Measurements from ENCODE around the gene PCGF2.
"Not testable (repeated sequence)": the region's sequence is repeated elsewhere in the genome, so short reads cannot be mapped to it uniquely, and the experiment has no call there.

PCGF2 gene

GRCh38 chr17:38733982-38734973 is 13.9 kb downstream of the PCGF2 start:
- DNase-seq, result no peak

- DNase-seq, result no peak
Measured at GRCh38 chr17:38733282-38733981, 14.7 kb downstream of the PCGF2 start.

GRCh38 chr17:38732376-38733281 is 15.5 kb downstream of the PCGF2 start:
- no peak for DNase-seq

- DNase-seq, result no peak
Measured at GRCh38 chr17:38731526-38732294, 16.4 kb downstream of the PCGF2 start.

GRCh38 chr17:38730526-38731379 is 17.4 kb downstream of the PCGF2 start:
- DNase-seq, result no peak

- peak; percentile 82 for DNase-seq
Measured at GRCh38 chr17:38729886-38730525, 18.1 kb downstream of the PCGF2 start, which contains the start of gene CISD3. Gene CISD3 (plus strand): TSS chr17:38730341. CDS start chr17:38730359, 18 bp downstream.

- DNase-seq, result no peak
Measured at GRCh38 chr17:38729368-38729885, 18.7 kb downstream of the PCGF2 start.

GRCh38 chr17:38728290-38728831 is 19.8 kb downstream of the PCGF2 start:
- DNase-seq, result no peak

- no peak for DNase-seq
Measured at GRCh38 chr17:38727736-38728135, 20.4 kb downstream of the PCGF2 start.

GRCh38 chr17:38726145-38726544 is 22.0 kb downstream of the PCGF2 start:
- DNase-seq, result not testable (repeated sequence)

- no peak for DNase-seq
Measured at GRCh38 chr17:38725066-38725465, 23.1 kb downstream of the PCGF2 start.

GRCh38 chr17:38724337-38724988 is 23.7 kb downstream of the PCGF2 start:
- DNase-seq, result no peak

GRCh38 chr17:38721802-38722201 is 26.3 kb downstream of the PCGF2 start:
- no peak for DNase-seq

- no peak for DNase-seq
Measured at GRCh38 chr17:38720941-38721340, 27.2 kb downstream of the PCGF2 start.

GRCh38 chr17:38719943-38720641 is 28.0 kb downstream of the PCGF2 start:
- DNase-seq, result no peak

GRCh38 chr17:38719289-38719942 is 28.7 kb downstream of the PCGF2 start:
- DNase-seq, result no peak

GRCh38 chr17:38717139-38717745 is 30.9 kb downstream of the PCGF2 start:
- no peak for DNase-seq

All from activated gamma-delta T cell (primary cell).